Measurements from ENCODE around the gene SEC11C.

The SEC11C gene

DNA sequence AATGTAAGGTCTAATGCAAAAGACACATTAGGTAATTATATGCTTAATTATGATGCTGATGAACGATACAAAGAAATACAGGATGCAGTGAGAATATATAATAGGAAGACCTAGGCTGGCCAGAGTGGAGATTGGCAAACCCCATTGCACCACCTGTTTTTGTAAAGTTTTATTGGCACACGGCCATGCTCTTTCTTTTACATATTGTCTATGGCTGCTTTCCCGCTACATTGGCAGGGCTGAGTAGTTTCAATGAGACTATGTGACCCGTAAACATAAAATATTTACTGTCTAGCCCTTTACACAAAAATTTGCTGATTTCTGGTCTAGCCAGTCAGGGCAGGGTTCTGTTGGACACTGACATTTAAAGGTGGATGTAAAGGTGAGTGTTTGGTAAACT lies 5.4 kb downstream of the SEC11C start:
- no peak for DNase-seq

DNA sequence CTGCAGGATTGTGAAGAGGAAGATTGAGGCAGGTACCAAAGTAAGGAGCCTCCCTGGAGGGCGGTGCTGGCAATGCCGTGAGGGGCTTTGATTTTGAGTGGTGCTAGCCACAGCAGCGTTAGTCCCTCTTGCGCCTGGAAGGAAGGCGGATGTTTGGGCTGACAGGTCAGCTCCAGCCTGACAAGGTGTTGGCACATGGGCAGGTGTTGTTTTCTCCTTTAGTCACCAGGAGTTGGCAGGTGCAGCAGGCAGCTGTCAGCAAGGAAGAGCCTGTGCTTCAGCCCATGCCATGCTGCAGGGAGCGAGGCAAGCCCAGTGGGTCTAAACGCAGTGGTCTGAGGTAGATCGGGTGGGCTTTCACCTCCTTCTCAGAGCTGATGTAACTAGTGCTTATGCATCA lies 8.5 kb downstream of the SEC11C start:
- no peak for DNase-seq

DNA sequence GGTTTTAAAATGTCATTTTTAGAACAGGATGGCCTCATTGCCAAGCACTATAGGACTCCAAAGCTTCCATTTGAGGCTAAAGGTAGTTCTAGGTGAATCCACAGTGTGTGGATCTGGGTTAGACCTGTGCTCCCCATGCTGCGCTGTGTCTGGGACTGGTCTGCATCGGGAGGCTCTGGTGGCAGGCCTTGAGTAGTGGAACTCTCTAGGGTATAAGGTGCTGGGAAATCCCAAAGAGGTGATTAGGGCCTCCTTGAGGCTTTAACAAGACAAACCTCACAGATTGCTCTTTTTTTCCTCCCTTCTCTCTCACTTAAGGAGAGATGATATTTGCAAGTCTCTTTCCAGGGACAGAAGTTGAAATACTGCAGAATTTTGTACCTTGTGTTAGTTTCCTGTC lies 9.3 kb downstream of the SEC11C start:
- DNase-seq, result no peak

- DNase-seq, result no peak
Measured at GRCh38 chr18:59149416-59149815, 9.7 kb downstream of the SEC11C start.

DNA sequence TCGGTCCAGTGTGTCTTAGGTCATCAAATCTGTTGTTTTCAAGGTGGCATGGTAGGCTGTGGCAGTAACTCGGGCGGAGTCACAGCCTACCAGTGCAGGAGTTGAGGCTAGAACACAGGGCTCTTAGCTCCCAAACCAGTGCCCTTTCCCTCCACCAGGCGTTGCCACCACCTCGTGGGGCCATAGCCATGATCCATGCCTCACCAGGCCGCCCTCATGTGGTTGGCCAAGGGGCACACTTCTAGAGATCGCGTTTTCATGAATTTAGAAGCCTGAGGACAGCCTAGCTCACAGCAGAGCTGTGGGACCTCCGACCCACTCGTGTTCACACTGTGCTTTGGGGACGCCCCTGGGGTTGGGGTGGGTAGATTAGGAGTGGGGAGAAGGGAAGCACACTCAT lies 10.6 kb downstream of the SEC11C start:
- no peak for DNase-seq

- no peak for DNase-seq
Measured at GRCh38 chr18:59155153-59155552, 15.5 kb downstream of the SEC11C start.

GRCh38 chr18:59156316-59156715 lies 16.6 kb downstream of the SEC11C start:
- DNase-seq, result no peak

DNA sequence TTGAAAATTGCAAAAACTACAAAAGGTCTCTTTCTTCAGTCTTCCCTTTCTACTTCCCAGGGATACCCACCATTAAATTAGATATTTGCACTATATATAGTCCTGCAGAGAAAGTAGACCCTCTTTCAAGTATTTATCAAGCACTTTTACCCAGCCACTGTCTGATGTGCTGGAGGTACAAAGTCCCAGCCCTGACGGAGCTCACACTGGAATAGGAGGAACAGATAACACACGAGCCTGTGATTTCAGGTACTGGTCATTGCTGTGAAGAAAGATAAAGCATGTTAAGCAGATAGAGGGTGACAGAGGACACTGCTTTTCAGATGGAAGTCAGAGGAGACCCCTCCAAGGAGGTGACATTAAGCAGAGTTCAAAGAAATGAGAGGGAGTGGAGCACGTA lies 19.6 kb downstream of the SEC11C start:
- DNase-seq, result no peak

- no peak for DNase-seq
Measured at GRCh38 chr18:59159986-59160385, 20.3 kb downstream of the SEC11C start.

DNA sequence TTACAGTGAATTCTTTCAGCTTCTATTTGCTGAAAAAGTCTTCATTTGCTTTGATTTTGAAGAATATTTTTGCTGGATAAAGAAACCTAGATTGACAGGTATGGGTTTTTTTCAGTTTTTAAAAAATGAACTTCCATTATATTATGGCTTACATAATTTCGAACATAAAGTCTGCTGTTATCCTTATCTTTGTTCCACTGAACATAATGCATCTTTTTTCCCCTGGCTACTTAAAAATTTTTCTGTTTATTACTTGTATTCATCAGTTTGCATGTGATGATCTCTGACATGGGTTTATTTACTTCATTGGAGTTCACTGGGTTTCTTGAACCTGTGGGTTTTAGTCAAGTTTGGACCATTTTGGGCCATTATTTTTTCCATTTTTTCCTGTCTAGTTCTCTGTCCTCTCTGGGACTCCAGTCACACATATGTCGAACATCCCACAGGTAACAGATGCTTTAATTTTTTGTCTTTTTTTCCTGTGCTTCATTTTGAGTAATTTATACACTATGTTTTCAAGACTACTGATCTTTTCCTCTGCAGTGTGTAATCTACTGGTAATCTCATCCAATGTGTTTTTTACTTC lies 33.1 kb downstream of the SEC11C start:
- no peak for DNase-seq

GRCh38 chr18:59177485-59177884 lies 37.8 kb downstream of the SEC11C start:
- DNase-seq, result no peak

- DNase-seq, result no peak
Measured at GRCh38 chr18:59180150-59180845, 40.6 kb downstream of the SEC11C start.

- DNase-seq, result no peak
Measured at GRCh38 chr18:59182673-59183072, 43.0 kb downstream of the SEC11C start.

DNA sequence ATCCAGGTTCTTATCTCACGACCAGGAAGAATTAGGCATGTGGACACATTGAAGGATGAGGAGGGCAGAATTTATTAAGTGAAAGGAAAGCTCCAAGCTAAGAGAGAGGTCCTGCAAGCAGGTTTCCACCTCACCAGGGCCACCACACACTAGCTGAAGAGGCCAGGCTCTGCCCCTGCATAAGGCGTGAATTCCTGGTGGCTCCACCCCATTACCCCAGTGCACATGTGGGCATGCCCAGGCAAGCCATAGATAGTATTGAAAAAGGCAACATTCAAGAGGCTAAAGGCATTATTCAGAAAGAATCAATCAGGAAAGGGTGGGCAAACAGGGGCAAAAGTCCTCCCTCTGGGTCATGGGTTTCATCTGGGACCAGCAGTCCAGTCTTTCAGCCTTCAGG lies 49.3 kb downstream of the SEC11C start:
- DNase-seq, result no peak

- DNase-seq, result no peak
Measured at GRCh38 chr18:59189746-59190145, 50.1 kb downstream of the SEC11C start.

- DNase-seq, result no peak
Measured at GRCh38 chr18:59196161-59196725, 56.6 kb downstream of the SEC11C start.

GRCh38 chr18:59197636-59198035 lies 58.0 kb downstream of the SEC11C start:
- no peak for DNase-seq

- no peak for DNase-seq
Measured at GRCh38 chr18:59198215-59198614, 58.5 kb downstream of the SEC11C start.

GRCh38 chr18:59200787-59201186 lies 61.1 kb downstream of the SEC11C start:
- no peak for DNase-seq

DNA sequence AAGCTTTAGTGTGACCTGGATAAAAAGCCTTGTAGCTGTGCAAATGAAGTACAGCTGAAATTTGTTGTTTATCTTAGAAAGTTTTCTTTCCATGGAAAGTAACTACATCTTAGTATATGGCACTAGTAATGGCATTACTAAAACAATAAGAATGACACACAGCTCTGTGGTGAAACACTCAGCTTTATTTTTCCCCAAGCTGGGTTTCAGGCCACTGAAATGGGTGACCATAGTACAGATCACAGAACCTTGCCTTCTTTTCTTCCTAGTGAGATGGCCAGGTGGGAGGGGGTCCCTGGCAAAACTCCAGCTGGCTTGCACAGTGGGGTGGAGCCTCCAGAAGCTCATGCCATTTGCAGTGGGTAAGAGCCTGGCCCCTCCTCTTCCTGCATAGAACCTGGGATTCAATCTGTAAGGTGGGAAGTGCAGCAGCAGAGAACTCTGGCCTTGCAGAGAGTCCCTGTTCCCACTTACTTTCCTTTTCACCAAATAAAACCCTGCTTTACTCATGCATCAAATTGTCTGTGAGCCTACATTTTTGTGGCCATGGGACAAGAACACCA lies 62.7 kb downstream of the SEC11C start:
- no peak for DNase-seq

- DNase-seq, result no peak
Measured at GRCh38 chr18:59207506-59207905, 67.8 kb downstream of the SEC11C start.
